Stimulated activated CD4-positive, alpha-beta T cell treated with anti-CD3 and anti-CD28 coated beads, Interleukin-2, amount 100 ng/mL, for 4 hours (primary cell): Measurements from ENCODE around the gene HMGXB3.
"Not testable (repeated sequence)": the region's sequence is repeated elsewhere in the genome, so short reads cannot be mapped to it uniquely, and the experiment has no call there.

Experiments used
- DNase-seq: peaks from one replicate; pipeline ENCODE4 v3.0.0-alpha.2; 2020; ENCODE audit warnings: low read depth

Gene HMGXB3

GRCh38 chr5:150022158-150022531 lies 21.6 kb downstream of the HMGXB3 start:
- DNase-seq: no peak

- DNase-seq: no peak
Observed at GRCh38 chr5:150022681-150023080, 22.1 kb downstream of the HMGXB3 start.

DNA sequence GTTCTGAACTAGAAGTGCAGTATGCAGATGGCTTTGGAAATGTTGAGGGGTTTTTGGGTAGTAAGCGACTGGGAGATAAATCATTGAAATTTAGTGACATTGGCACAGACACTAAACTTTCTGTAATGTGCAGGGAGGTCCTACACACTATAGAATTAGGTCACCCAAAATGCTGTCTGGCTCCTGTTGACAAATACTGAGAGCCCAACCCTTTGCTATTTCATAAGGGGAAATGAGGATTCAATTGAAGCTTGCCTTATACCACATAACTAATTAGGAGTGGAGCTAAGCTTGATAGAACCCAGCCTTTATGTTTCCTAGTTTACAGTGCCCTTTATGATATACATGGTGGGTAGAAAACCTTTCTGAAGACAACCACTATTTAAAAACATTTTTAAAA lies 22.6 kb downstream of the HMGXB3 start:
- no peak for DNase-seq

DNA sequence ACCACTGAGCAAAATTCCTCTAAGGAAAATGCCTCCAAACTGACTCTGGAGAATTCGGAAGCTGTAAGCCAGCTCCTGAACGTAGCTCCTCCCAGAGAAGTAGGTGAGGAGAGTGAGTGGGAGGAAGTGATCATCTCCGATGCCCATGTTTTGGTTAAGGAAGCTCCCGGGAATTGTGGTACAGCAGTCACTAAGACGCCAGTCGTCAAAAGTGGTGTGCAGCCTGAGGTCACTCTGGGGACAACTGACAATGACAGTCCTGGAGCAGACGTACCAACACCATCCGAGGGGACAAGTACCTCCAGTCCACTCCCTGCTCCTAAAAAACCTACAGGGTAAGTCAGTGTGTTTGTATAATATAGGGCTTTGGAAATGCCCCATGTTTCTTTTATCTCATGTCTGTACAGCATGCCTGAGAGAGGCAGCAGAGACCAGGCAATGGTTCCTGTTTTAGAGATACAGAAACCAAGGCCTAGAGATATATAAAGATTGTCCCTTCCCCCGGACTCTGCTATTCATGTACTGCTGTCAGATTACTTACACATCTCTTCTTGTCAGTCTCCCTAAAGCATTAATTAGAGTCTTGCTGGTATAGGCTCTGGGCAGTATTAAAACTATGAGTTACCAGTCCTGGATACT lies 23.9 kb downstream of the HMGXB3 start:
- DNase-seq: no peak

DNA sequence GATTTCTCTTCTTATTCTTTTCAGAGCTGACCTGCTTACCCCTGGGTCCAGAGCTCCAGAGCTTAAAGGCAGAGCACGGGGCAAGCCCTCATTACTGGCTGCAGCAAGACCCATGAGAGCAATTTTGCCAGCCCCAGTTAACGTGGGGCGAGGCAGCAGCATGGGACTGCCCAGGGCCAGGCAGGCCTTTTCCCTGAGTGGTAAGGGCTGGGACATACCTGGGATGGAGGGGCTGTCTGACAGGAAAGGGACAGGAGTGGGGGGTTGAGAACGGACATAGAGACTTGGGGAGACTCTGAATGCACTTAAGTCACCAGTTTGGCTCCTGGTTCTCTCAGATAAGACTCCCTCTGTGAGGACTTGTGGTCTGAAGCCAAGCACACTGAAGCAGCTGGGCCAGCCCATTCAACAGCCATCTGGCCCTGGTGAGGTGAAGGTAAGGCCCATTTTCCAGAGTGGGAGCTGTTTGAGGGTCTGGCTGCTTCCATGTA lies 26.2 kb downstream of the HMGXB3 start:
- no peak for DNase-seq

DNA sequence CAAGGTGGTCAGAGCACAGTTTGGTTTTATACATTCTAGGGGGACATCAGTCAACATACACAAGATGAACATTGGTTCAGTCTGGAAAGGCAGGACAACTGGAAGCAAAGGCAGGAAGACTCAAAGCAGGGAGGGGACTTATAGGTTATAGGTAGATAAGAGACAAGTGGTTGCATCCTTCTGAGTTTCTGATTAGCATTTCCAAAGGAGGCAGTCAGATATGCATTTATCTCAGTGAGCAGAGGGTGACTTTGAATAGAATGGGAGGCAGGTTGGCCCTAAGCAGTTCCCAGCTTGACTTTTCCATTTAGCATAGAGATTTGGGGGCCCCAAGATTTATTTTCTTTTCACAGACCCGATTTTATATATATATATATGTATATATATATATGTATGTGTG lies 27.5 kb downstream of the HMGXB3 start:
- not testable (repeated sequence) for DNase-seq

GRCh38 chr5:150033334-150033733 lies 32.8 kb downstream of the HMGXB3 start:
- no peak for DNase-seq

DNA sequence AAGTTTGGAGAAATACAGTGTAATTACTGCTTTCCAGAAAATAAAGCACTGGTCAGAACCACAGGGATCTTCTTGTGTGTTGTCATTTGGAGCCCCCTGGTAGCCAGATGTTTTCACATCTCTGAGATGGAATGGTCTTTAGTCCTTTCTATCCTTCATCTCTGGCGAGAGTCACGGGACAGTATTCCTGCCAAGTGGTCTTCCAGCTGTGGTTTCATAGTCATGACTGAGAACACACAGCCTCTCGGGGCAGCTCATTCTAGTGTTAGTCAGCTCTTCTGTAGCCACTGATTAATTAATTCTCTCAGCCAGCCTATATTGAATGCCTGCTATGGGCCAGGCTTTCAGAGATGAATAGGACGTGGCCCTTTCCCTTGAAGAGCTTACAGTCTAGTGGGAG lies 34.1 kb downstream of the HMGXB3 start:
- DNase-seq: no peak

DNA sequence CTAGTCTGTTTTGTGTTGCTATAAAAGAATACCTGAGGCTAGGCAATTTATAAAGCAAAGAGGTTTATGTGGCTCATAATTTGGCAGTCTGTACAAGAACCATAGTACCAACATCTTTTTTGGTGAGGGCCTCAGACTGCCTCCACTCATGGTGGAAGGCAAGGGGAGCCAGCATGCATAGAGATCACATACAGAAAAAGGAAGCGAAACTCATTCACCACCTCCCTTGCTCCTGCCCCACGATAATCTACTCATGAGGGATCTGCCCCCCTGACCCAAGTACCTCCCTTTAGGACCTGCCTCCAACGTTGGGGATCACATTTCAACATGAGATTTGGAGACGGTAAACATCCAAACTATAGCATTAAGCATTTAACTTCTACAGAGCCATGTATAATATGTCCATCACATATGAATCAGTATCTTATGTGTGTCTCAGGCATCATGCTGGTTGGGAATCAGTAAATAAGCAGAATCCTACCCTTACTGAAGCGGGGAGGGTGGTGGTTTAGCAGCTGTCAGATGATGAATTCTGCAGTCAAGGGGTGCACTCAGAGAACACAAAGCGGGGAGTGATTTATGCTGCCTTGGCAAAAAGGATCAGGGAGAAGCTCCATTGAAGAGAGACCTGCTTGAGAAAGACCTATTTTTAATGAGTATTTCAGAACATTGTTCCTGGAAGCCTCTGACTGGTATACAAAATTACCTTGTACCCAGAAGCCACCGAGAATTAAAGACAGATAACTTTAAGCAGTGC lies 34.8 kb downstream of the HMGXB3 start:
- DNase-seq: no peak

- no peak for DNase-seq
Observed at GRCh38 chr5:150036513-150036912, 36.0 kb downstream of the HMGXB3 start.

DNA sequence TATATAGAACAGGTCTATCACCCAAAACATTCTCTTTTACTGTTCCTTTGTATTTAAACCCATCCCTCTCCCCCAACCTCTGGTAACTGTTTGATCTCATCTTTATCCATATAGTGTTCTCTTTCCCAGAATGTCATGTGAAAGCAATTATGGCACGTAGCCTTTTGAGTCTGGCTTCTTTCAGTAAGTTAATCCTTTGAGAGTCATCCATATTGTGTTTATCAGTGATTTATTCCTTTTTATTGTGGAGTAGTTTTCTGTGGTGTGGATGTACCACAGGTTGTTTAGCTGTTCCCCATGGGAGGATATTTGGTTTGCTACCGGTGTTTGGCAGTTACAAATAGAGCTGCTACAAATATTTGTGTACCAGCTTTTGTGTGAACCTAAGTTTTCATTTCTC lies 38.0 kb downstream of the HMGXB3 start:
- no peak for DNase-seq

DNA sequence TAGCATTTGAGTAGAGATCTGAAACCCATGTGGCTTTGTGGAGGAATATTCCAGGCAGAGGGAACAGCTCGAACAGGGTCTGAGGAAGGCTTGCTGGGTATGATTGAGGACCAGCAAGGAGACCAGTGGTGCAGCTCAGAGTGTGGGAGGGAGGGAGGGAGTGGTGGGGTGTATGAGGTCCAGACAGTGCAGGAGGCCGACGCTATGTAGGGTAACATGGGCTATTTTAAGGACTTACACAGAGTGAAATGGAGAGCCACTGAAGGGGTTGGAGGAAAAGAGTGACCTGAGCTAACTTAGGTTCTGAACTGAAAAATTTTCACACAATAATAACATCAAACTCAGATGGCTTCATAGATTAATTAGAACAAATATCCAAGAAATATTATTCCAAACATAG lies 41.9 kb downstream of the HMGXB3 start:
- DNase-seq: no peak

- no peak for DNase-seq
Observed at GRCh38 chr5:150043657-150044328, 43.3 kb downstream of the HMGXB3 start.

DNA sequence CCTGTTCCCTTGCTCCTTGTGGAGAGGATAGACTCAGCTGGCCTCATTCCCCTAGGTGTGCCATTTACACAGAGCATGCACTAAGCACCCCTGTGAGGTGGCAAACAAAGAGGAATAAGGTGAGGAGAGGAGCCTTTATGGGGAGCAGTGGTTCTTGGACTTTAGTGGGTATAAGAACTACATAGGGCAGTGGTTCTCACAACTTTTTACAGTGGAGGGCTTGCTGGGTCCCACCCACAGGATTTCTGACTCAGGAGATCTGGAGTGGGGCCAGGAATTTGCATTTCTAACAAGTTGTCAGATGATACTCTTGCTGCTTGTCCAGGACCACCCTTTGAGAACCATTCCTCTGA lies 43.8 kb downstream of the HMGXB3 start:
- no peak for DNase-seq

DNA sequence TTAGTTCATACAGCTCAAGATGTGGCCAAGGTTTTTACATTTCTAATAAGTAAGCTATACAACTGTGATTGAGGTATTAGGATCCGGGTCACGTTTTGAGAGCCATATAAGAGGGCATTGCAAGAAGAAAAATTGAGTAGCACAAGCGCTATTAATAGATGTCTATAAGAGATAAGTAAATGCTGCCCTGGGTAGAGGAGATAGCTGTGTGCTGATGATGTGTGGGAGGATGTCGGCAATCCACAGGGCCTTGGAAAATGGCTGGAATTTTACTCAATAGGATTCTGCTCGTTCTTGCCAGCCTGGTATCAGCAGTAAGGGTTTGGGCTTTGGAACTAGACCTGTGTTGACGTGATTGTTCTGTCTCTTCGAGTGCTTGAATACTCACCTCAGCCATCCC lies 44.2 kb downstream of the HMGXB3 start:
- DNase-seq: no peak

DNA sequence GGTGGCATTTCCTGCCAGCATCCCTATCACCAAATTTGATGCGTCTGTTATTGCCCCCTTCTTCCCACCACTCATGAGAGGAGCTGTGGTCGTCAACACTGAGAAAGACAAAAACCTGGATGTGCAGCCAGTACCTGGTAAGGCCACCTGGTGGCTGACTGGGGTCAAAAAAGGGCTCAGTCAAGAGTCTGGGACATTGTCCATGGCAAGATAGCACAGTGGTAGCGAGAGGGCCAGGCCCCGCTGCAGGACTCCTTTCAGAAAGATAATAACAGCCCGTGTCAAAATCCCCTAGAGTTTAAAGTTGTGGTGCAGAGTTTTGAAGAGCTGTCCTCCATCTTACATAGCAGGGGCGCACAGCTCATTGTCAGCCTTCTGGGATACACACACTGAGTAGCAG lies 45.0 kb downstream of the HMGXB3 start:
- DNase-seq: no peak

DNA sequence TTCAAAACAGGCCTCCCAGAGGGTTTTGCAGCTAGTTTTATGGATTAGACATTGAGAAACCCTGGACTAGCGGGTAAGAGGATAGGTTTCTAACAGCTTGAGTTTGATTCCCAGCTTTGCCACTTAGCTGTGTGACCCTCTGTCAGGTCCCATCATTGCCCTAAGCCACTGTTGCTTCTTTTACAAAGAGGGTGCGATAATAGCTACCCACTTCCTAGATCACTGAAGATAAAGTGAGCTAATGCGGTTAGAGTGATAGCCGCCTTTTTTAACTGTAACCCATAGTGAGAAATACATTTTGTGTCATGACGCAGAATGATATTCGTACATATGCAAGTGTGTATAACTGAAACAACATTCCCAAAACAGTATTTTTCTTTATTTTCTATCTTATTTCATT lies 45.5 kb downstream of the HMGXB3 start:
- DNase-seq: no peak

GRCh38 chr5:150050172-150050811 lies 49.8 kb downstream of the HMGXB3 start:
- DNase-seq: not testable (repeated sequence)

GRCh38 chr5:150051657-150052195 lies 51.2 kb downstream of the HMGXB3 start:
- no peak for DNase-seq

GRCh38 chr5:150052226-150052955 lies 51.9 kb downstream of the HMGXB3 start:
- no peak for DNase-seq

DNA sequence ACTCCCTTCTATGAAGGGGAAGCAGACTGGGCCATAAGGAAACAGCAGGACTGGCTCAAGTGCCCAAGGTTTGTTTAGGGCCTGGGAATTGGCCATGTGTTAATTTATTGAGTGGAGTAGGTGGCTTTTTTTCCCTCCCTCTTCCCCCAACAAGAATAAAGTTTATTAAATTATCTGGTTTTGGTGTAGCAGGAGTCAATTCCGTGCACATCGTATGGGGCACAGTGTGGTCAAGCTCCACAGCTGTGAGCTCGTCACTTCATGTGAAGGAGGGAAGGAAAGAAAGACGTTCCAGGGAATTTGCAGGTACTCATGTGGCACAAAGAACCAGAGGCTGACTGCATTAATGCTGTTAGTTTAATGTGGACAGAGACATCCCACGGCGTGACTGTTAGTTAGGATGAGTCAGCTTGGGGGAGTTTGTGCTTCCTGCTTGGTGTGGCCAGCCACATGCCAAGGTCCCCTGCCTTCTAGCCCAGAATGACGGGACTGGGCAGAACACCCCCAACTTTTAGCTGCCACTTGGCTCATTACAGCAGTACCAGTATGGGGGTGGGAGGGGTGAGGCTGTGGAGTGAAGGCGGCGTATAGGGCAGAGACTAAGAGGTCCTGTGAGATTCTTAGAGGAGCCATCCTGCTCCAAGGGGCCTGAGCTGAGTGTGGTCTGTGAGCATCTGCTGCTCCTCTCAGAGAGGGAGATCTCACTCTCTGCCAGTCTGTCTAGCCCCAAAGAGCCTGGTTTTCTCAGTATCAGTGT lies 52.6 kb downstream of the HMGXB3 start:
- DNase-seq: no peak
